Large intestine (tissue), 12 donors: ENCODE data around the gene HAX1. TPM values are rescaled to one million over a fixed set of nuclear protein-coding genes. Genes with fewer than 3 reads are reported as not detected.
A peak's percentile ranks its signal among the peaks of the same experiment; 100 is the strongest.
"Not testable (repeated sequence)": the region's sequence is repeated elsewhere in the genome, so short reads cannot be mapped to it uniquely, and the experiment has no call there.

Experiments
- DNase-seq, 2 donors: peaks; one replicate each; pipeline versions ENCODE4 v3.0.0 to v3.0.0-alpha.2; 2013
- H3K27ac ChIP-seq: one replicate; pipeline ENCODE4 v1.5.1; 2013; ENCODE audit warnings: low read length
- H3K27me3 ChIP-seq: 2 replicates; pipeline ENCODE4 v1.6.1; 2013; ENCODE audit warnings: low read length; ENCODE audit not compliant: control insufficient read depth, insufficient read depth
- H3K36me3 ChIP-seq: 2 replicates; pipeline ENCODE4 v1.6.1; 2013; ENCODE audit warnings: low read length; ENCODE audit not compliant: control insufficient read depth, insufficient read depth
- H3K4me1 ChIP-seq: one replicate; pipeline ENCODE4 v1.6.1; 2013; ENCODE audit warnings: low read length; ENCODE audit not compliant: control insufficient read depth, insufficient read depth
- H3K4me3 ChIP-seq: one replicate; pipeline ENCODE4 v1.5.1; 2013; ENCODE audit warnings: low read length
- H3K9me3 ChIP-seq: one replicate; pipeline ENCODE4 v1.6.1; 2013; ENCODE audit warnings: mild to moderate bottlenecking, low read depth, low read length, moderate library complexity; ENCODE audit not compliant: control insufficient read depth
- WGBS: methylation state at CpG from one replicate; pipeline ENCODE4 v1.1.5; 2013; ENCODE audit warnings: low lambda C conversion rate; ENCODE audit not compliant: insufficient coverage; 5-methylcytosine and 5-hydroxymethylcytosine counted together
- long read RNA-seq, 11 donors: transcript quantifications; one replicate each; lab custom pipeline, GENCODE V29; 2026
- polyA plus RNA-seq: library from polyadenylated mRNA; unstranded; fragments of 120-200 nt; gene quantifications from one replicate; pipeline ENCODE4 v1.2.1, GENCODE V29; 2013

HAX1 gene
- 63.2 TPM for polyA plus RNA-seq
- long read RNA-seq, donor 1, transcript HAX1-201 (7 exons, 1,227 nt), result major isoform, 18 of 18 reads
- long read RNA-seq, donor 1, partial matches to known transcripts, result 0 of 18 reads
- long read RNA-seq, donor 1, other reads (novel, unspliced or antisense), result 0 of 18 reads
- long read RNA-seq, donor 2, transcript HAX1-201 (7 exons, 1,227 nt), result major isoform, 39 of 43 reads
- long read RNA-seq, donor 2, partial matches to known transcripts, result 0 of 43 reads
- long read RNA-seq, donor 2, other reads (novel, unspliced or antisense), result 0 of 43 reads
- long read RNA-seq, donor 3, result 0 reads
- long read RNA-seq, donor 4, partial matches to known transcripts, result 0 of 2 reads
- long read RNA-seq, donor 4, other reads (novel, unspliced or antisense), result 0 of 2 reads
- long read RNA-seq, donor 5, transcript HAX1-201 (7 exons, 1,227 nt), result major isoform, 20 of 21 reads
- long read RNA-seq, donor 5, partial matches to known transcripts, result 0 of 21 reads
- long read RNA-seq, donor 5, other reads (novel, unspliced or antisense), result 0 of 21 reads
- long read RNA-seq, donor 6, transcript HAX1-201 (7 exons, 1,227 nt), result major isoform, 23 of 60 reads
- long read RNA-seq, donor 6, partial matches to known transcripts, result 35 of 60 reads
- long read RNA-seq, donor 6, other reads (novel, unspliced or antisense), result 0 of 60 reads
- long read RNA-seq, donor 7, transcript HAX1-201 (7 exons, 1,227 nt), result major isoform, 13 of 13 reads
- long read RNA-seq, donor 7, partial matches to known transcripts, result 0 of 13 reads
- long read RNA-seq, donor 7, other reads (novel, unspliced or antisense), result 0 of 13 reads
- long read RNA-seq, donor 8, transcript HAX1-201 (7 exons, 1,227 nt), result major isoform, 35 of 59 reads
- long read RNA-seq, donor 8, partial matches to known transcripts, result 19 of 59 reads
- long read RNA-seq, donor 8, other reads (novel, unspliced or antisense), result 0 of 59 reads
- long read RNA-seq, donor 9, transcript HAX1-201 (7 exons, 1,227 nt), result major isoform, 34 of 40 reads
- long read RNA-seq, donor 9, partial matches to known transcripts, result 6 of 40 reads
- long read RNA-seq, donor 9, other reads (novel, unspliced or antisense), result 0 of 40 reads
- long read RNA-seq, donor 10, transcript HAX1-201 (7 exons, 1,227 nt), result major isoform, 37 of 44 reads
- long read RNA-seq, donor 10, partial matches to known transcripts, result 5 of 44 reads
- long read RNA-seq, donor 10, other reads (novel, unspliced or antisense), result 0 of 44 reads
- long read RNA-seq, donor 11, transcript HAX1-201 (7 exons, 1,227 nt), result major isoform, 23 of 25 reads
- long read RNA-seq, donor 11, partial matches to known transcripts, result 0 of 25 reads
- long read RNA-seq, donor 11, other reads (novel, unspliced or antisense), result 0 of 25 reads

DNA sequence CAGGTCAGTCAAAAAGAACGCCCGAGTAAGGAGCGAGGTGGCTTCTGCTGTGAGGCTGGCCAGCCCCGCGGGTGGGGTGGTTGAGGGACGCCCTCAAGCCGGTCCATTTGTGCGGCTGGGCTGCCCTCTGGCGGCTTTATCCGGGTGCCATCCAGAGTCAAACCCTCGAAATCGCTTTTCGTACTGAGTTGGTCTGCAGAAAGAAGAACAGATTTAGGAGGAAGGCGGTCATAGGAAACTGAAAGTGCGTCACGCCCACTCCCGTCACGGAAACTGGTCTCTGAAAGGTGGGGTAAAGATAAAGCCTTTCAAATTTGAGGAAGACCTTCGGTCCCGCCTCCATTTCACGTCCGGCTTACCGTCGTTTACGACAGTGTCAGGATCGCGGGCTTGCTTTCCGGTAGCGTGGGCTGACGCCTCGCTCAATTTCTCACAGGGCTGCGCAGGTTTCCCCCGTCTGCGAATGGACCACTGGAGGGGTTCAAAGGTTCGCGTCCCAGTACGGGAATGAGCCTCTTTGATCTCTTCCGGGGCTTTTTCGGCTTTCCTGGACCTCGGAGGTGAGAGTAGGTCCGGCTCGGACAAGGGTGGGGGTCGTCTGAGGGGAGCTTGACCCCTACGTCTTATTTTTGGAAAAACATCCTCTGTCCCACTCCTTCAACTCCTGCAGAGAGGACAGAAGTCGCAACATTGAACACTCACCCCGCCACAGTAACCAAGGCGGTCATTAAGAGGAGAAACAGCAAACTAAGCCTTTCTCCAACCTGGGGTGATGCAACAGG, at the start of gene HAX1:
HAX1 (plus strand) TSS at position 413 of the 782 bp plus-strand sequence; CDS start at position 508, 95 bp downstream.
- 0% methylated on average over 2 of the region's 47 CpGs for WGBS
- no peaks in the 10 kb centered on the region for H3K9me3 ChIP-seq

DNA sequence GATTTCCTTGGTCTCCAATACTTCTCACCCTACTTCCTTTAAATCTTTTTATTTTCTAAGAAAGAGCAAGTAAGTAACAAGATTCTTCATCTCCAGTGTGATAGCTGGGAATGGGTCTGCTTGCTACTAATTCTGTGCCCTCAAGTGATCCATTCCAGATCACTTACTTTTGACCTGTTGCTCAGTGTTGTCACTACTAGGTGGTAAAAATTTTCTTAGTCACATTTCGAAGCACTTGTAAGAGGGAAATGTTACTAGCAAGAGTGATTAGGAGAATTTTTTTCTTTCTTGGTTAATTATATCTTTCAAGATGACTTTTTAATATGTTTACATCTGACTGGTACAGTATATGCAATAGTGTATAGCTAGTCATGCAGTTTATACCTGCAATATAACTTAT, 49.5 kb upstream of the HAX1 start:
- 71% methylated on average over 1 of the region's 1 CpG for WGBS
- Histone ChIP-seq H3K36me3 (peaks cover 33% of the 10 kb centered on the region), H3K9me3 (no peaks in the 10 kb centered on the region), H3K4me3 (no peak overlapping the region), H3K27me3 (no peaks in the 10 kb centered on the region), H3K4me1 (peaks cover 15% of the 10 kb centered on the region), H3K27ac (no peak overlapping the region)
- DNase-seq, result peak in 1 of 2 donors; percentile 16

More for the DNA sequence above, at the start of gene HAX1:
- Histone ChIP-seq H3K27me3 (no peaks in the 10 kb centered on the region), H3K4me1 (peaks cover 8% of the 10 kb centered on the region), H3K36me3 (peaks cover 38% of the 10 kb centered on the region), H3K4me3 (peak within 1 kb of the TSS; percentile 74), H3K27ac (peak within 1 kb of the TSS; percentile 87)
- DNase-seq, result peak; percentile 93 to 96

DNA sequence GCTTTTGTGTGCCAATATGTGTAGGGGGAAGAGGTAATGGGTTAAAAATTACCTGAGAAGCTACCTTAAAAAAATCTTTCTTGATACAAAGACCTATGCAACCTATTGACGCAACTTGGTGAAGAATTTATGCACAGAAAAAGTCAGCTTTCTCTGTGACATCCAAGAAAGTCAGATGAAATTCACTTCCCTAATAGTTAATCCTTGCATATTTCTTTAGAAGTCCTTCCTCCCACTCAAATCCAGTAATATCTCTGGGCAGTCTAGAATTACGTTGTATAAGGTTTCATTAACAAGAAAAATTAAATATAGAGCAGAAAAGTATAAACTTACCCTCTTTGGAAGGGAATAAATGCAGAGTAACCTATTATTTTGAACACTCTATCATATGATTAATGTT, 48.8 kb upstream of the HAX1 start:
- Histone ChIP-seq H3K4me1 (peaks cover 12% of the 10 kb centered on the region), H3K27ac (no peak overlapping the region)
- no CpG with 5 or more reads among the region's 2 CpGs for WGBS

DNA sequence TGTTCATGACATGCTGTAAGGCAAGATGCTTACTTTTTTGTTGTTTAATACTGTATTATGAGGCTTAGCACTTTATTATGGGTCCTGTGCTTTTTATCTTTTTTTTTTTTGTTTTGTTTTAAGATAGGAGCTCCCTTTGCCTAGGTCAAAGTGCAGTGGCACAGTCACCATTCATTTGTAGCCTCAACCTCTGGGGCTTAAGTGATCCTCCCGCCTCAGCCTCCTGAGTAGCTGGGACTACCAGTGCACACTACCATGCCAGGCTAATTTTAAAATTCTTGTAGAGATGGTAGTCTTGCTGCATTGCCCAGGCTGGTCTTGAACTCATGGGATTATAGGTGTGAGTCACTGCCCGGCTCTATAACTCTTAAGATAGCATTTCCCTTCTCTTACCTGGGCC, 47.1 kb upstream of the HAX1 start:
- H3K36me3 ChIP-seq, result peaks cover 42% of the 10 kb centered on the region

More for the DNA sequence above, 48.8 kb upstream of the HAX1 start:
- Histone ChIP-seq H3K9me3 (no peaks in the 10 kb centered on the region), H3K4me3 (no peak overlapping the region), H3K36me3 (peaks cover 31% of the 10 kb centered on the region), H3K27me3 (no peaks in the 10 kb centered on the region)
- DNase-seq, result no peak

DNA sequence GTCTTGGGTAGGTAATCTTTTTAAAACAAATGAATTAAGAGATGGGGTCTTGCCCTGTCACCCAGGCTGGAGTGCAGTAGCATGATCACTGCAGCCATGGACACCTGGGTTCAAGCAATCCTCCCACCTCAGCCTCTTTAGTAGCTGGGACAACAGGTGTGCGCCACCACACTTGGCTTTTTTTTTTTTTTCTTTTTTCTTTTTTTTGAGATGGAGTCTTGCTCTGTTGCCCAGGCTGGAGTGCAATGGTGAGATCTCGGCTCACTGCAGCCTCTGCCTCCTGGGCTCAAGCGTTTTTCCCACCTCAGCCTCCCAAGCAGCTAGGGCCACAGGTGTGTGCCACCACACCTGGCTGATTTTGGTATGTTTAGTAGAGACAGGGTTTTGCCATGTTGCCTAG, 41.3 kb upstream of the HAX1 start:
- H3K27me3 ChIP-seq, H3K27ac ChIP-seq, H3K9me3 ChIP-seq, H3K4me1 ChIP-seq, H3K4me3 ChIP-seq, DNase-seq: not testable (repeated sequence)
- WGBS, result no CpG with 5 or more reads among the region's 3 CpGs
- peaks cover 76% of the 10 kb centered on the region for H3K36me3 ChIP-seq

More for the DNA sequence above, 47.1 kb upstream of the HAX1 start:
- Histone ChIP-seq H3K4me1 (peaks cover 8% of the 10 kb centered on the region), H3K9me3 (no peaks in the 10 kb centered on the region), H3K4me3 (no peak overlapping the region), H3K27ac (no peak overlapping the region), H3K27me3 (no peaks in the 10 kb centered on the region)
- 100% methylated on average over 1 of the region's 2 CpGs for WGBS
- no peak for DNase-seq

DNA sequence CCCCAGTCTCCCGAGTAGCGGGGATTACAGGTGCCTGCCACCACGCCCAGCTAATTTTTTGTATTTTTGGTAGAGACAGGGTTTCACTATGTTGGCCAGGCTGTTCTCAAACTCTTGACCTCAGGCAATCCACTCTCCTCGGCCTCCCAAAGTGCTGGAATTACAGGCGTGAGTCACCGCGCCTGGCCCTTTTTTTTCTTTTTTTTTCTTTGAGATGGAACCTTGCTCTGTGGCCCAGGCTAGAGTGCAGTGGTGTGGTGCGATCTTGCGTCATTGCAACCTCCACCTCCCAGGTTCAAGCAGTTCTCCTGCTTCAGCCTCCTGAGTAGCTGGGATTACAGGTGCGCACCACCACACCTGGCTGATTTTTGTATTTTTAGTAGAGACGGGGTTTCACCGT, 39.3 kb upstream of the HAX1 start:
- not testable (repeated sequence) for H3K27ac ChIP-seq, H3K4me3 ChIP-seq, H3K4me1 ChIP-seq, H3K9me3 ChIP-seq, H3K27me3 ChIP-seq, DNase-seq
- H3K36me3 ChIP-seq, result peaks cover 77% of the 10 kb centered on the region
- no CpG with 5 or more reads among the region's 12 CpGs for WGBS

DNA sequence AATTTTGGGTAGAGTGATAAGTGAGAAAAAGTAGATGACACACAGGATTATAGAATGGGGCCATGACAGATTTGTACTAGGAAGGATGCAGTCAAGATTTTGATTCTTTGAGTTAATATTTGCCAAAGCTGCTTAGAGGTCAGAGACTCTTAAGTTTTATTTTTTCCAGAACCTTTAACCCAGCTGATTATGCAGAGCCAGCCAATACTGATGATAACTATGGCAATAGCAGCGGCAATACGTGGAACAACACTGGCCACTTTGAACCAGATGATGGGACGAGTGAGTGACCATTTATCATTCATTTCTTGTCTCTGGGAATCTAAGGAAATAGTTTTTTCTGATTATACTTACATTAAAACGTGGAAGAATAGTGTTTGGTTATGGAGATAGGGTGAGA, 35.6 kb upstream of the HAX1 start:
- Histone ChIP-seq H3K36me3 (peaks cover 76% of the 10 kb centered on the region), H3K4me3 (no peak overlapping the region), H3K9me3 (no peaks in the 10 kb centered on the region), H3K4me1 (peaks cover 3% of the 10 kb centered on the region), H3K27ac (no peak overlapping the region), H3K27me3 (no peaks in the 10 kb centered on the region)
- no peak for DNase-seq
- 59% methylated on average over 3 of the region's 4 CpGs for WGBS

DNA sequence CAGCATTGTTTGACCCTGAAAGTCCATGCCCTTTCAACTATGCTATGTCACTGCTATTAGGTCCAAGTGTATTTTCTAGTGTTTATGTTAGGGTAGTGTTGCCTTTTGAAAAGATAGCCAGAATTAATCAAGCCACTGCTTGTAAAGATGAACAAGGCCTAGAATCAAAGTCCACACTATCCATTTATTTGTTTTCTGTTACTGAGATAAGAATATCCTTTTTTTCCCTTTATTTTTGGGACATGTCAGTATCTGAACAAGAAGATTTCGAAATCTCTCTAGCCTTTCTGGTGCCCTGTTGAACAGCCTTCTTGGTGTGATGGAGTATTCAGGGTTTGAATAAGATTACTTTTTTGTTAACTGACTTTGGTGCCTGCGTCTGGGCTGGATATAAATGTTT, 35.0 kb upstream of the HAX1 start:
- WGBS, result no CpG with 5 or more reads among the region's 2 CpGs
- peaks cover 80% of the 10 kb centered on the region for H3K36me3 ChIP-seq
- no peak overlapping the region for H3K27ac ChIP-seq

DNA sequence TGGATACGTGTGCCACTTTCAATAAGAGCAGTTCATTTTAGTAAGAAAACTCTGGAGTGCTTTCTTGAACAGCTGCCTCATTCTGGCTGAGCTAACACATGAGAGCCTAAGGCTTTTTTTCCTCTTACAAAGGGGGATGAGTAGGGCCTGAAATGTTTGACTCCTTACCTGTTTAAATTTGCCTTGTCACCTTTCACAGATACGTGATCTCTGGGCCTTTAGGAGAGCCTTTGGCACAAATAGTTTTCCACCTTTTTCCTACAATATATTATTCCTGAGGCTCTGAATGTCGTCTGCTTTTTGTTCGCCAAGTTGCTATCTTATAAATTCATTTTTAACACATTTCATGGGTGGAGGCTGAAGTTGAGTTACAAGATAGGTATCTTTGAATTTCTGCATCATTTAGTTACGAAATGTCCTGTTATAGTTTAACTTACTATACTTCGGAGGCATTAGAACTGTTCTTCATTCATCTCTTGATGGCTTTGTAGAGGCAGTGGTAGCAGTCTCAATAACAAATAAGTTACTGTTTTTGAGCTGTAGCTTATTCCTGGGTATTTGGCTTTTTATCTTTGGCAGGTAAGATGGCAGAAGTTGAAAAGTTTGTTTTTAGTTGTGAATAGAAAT, 34.4 kb upstream of the HAX1 start:
- Histone ChIP-seq H3K36me3 (peaks cover 81% of the 10 kb centered on the region), H3K4me3 (no peak overlapping the region), H3K27ac (no peak overlapping the region), H3K9me3 (no peaks in the 10 kb centered on the region), H3K27me3 (no peaks in the 10 kb centered on the region), H3K4me1 (peaks cover 3% of the 10 kb centered on the region)
- 80% methylated on average over 1 of the region's 6 CpGs for WGBS
- DNase-seq, result no peak

More for the DNA sequence above, 35.0 kb upstream of the HAX1 start:
- no peak for DNase-seq
- Histone ChIP-seq H3K27me3 (no peaks in the 10 kb centered on the region), H3K4me3 (no peak overlapping the region), H3K9me3 (no peaks in the 10 kb centered on the region), H3K4me1 (peaks cover 3% of the 10 kb centered on the region)
